ENCODE results near the gene MSX1. TPM values are rescaled to one million over a fixed set of nuclear protein-coding genes. Genes with fewer than 3 reads are reported as not detected.

The MSX1 gene
- total RNA-seq, 2 donors from 2014 or later: 11.0 to 24.6 TPM

- peaks cover 21% of the 10 kb centered on the region for H3K27me3 ChIP-seq (replicated peaks; ENCODE audit: insufficient read depth)
- ATAC-seq (ENCODE audit: insufficient number of reproducible peaks, low FRiP score, low read depth): no peak
- no peak for TF ChIP-seq CTCF (IDR thresholded peaks at IDR 0.05)
- H3K9me3 ChIP-seq: no peaks in the 10 kb centered on the region
- peaks cover 7% of the 10 kb centered on the region for H3K36me3 ChIP-seq
- H3K27ac ChIP-seq: no peak overlapping the region
- no peak overlapping the region for H3K4me3 ChIP-seq
- DNase-seq (ENCODE audit: low spot score): no peak
- peaks cover 0 to 17% of the 10 kb centered on the region in 2 donors for H3K4me1 ChIP-seq (ENCODE audit: control insufficient read depth in 1 of 2, low read depth in 2 of 2)
Observed at GRCh38 chr4:4862071-4862551, 2.6 kb downstream of the MSX1 start.

GRCh38 chr4:4862665-4863482 is 3.4 kb downstream of the MSX1 start:
- no peak for ATAC-seq (ENCODE audit: insufficient number of reproducible peaks, low FRiP score, low read depth)
- H3K27me3 ChIP-seq (replicated peaks; ENCODE audit: insufficient read depth): peaks cover 17% of the 10 kb centered on the region
- H3K36me3 ChIP-seq: peaks cover 7% of the 10 kb centered on the region
- no peak for TF ChIP-seq CTCF (IDR thresholded peaks at IDR 0.05)
- no peaks in the 10 kb centered on the region for H3K9me3 ChIP-seq
- H3K27ac ChIP-seq: no peak overlapping the region
- peaks cover 0 to 18% of the 10 kb centered on the region in 2 donors for H3K4me1 ChIP-seq (ENCODE audit: control insufficient read depth in 1 of 2, low read depth in 2 of 2)
- H3K4me3 ChIP-seq: no peak overlapping the region
- no peak for DNase-seq (ENCODE audit: low spot score)

- H3K4me1 ChIP-seq (ENCODE audit: control insufficient read depth in 1 of 2, low read depth in 2 of 2): peaks cover 0 to 18% of the 10 kb centered on the region in 2 donors
- H3K9me3 ChIP-seq: no peaks in the 10 kb centered on the region
- ATAC-seq (ENCODE audit: insufficient number of reproducible peaks, low FRiP score, low read depth) (no peak), DNase-seq (ENCODE audit: low spot score) (no peak)
- no peak for TF ChIP-seq CTCF (IDR thresholded peaks at IDR 0.05)
- peaks cover 17% of the 10 kb centered on the region for H3K27me3 ChIP-seq (replicated peaks; ENCODE audit: insufficient read depth)
- H3K4me3 ChIP-seq: no peak overlapping the region
- no peak overlapping the region for H3K27ac ChIP-seq
- peaks cover 7% of the 10 kb centered on the region for H3K36me3 ChIP-seq
Observed at GRCh38 chr4:4864443-4864939, 5.0 kb downstream of the MSX1 start.

- H3K4me1 ChIP-seq (ENCODE audit: control insufficient read depth in 1 of 2, low read depth in 2 of 2): peaks cover 0 to 20% of the 10 kb centered on the region in 2 donors
- ATAC-seq (ENCODE audit: insufficient number of reproducible peaks, low FRiP score, low read depth) (no peak), DNase-seq (ENCODE audit: low spot score) (no peak)
- no peak for TF ChIP-seq CTCF (IDR thresholded peaks at IDR 0.05)
- peaks cover 7% of the 10 kb centered on the region for H3K36me3 ChIP-seq
- H3K27ac ChIP-seq: no peak overlapping the region
- peak overlapping the region; percentile 63 for H3K4me3 ChIP-seq
- H3K9me3 ChIP-seq: no peaks in the 10 kb centered on the region
- peaks cover 17% of the 10 kb centered on the region for H3K27me3 ChIP-seq (replicated peaks; ENCODE audit: insufficient read depth)
Observed at GRCh38 chr4:4864940-4865704, 5.7 kb downstream of the MSX1 start.

- H3K36me3 ChIP-seq: peaks cover 7% of the 10 kb centered on the region
- DNase-seq (ENCODE audit: low spot score) (no peak), ATAC-seq (ENCODE audit: insufficient number of reproducible peaks, low FRiP score, low read depth) (no peak)
- no peak overlapping the region for H3K27ac ChIP-seq
- H3K4me3 ChIP-seq: peak overlapping the region; percentile 63
- no peak for TF ChIP-seq CTCF (IDR thresholded peaks at IDR 0.05)
- no peaks in the 10 kb centered on the region for H3K9me3 ChIP-seq
- H3K27me3 ChIP-seq (replicated peaks; ENCODE audit: insufficient read depth): peaks cover 21% of the 10 kb centered on the region
- H3K4me1 ChIP-seq (ENCODE audit: control insufficient read depth in 1 of 2, low read depth in 2 of 2): peaks cover 0 to 26% of the 10 kb centered on the region in 2 donors
Observed at GRCh38 chr4:4865705-4866123, 6.2 kb downstream of the MSX1 start.

All from thoracic aorta (tissue), 2 donors.